HG03575 (cell line): ENCODE results near the gene ROMO1.

Experiments
- ATAC-seq: cut with Tn5 transposase; IDR thresholded peaks from one replicate; pipeline ENCODE4 v1.9.1; 2021; ENCODE audit not compliant: unreplicated experiment, insufficient number of reproducible peaks, low FRiP score; ENCODE audit errors: extremely low read depth

Gene ROMO1

GRCh38 chr20:35724321-35725230, 25.4 kb downstream of the ROMO1 start:
- no peak for ATAC-seq

GRCh38 chr20:35726842-35727711, 27.9 kb downstream of the ROMO1 start:
- no peak for ATAC-seq

GRCh38 chr20:35729283-35729807, 30.1 kb downstream of the ROMO1 start:
- no peak for ATAC-seq

GRCh38 chr20:35729836-35730582, 30.8 kb downstream of the ROMO1 start:
- no peak for ATAC-seq

GRCh38 chr20:35730583-35731468, 31.6 kb downstream of the ROMO1 start:
- ATAC-seq: no peak

GRCh38 chr20:35731469-35731788, 32.2 kb downstream of the ROMO1 start:
- no peak for ATAC-seq

GRCh38 chr20:35731862-35732643, 32.8 kb downstream of the ROMO1 start:
- no peak for ATAC-seq

GRCh38 chr20:35732644-35732982, 33.4 kb downstream of the ROMO1 start:
- no peak for ATAC-seq

- ATAC-seq: no peak
These were observed 35.2 kb downstream of the ROMO1 start for GRCh38 chr20:35734374-35734773.

GRCh38 chr20:35734777-35735649, 35.8 kb downstream of the ROMO1 start:
- no peak for ATAC-seq

- no peak for ATAC-seq
These were observed 36.7 kb downstream of the ROMO1 start for GRCh38 chr20:35735826-35736470.

- ATAC-seq: no peak
These were observed 38.7 kb downstream of the ROMO1 start for GRCh38 chr20:35737865-35738333.

- no peak for ATAC-seq
These were observed 39.4 kb downstream of the ROMO1 start for GRCh38 chr20:35738410-35739179.

GRCh38 chr20:35739294-35740163, 40.3 kb downstream of the ROMO1 start:
- no peak for ATAC-seq
